HFF-Myc (cell line): ENCODE data around the gene TCHP.
A peak's percentile ranks its signal among the peaks of the same experiment; 100 is the strongest.

Experiments used
- DNase-seq: peaks from one replicate; pipeline ENCODE4 v3.0.0-alpha.2; 2011; ENCODE audit warnings: low read depth; ENCODE audit errors: extremely low read depth
- H3K4me3 ChIP-seq: replicated peaks from 2 replicates; pipeline ENCODE4 v1.5.1; 2011; ENCODE audit warnings: low read depth, mild to moderate bottlenecking, control low read depth, low read length
- CTCF ChIP-seq: IDR thresholded peaks from 2 replicates; pipeline ENCODE4 v1.5.1; 2012; ENCODE audit warnings: mild to moderate bottlenecking, low read depth, low read length, control low read depth; ENCODE audit errors: missing control alignments

The TCHP gene

GRCh38 chr12:109875572-109876131 lies 24.4 kb upstream of the TCHP start:
- no peak overlapping the region for H3K4me3 ChIP-seq
- no peak for TF ChIP-seq CTCF
- DNase-seq, result no peak

- H3K4me3 ChIP-seq, result no peak overlapping the region
- no peak for TF ChIP-seq CTCF
- no peak for DNase-seq
Measured at GRCh38 chr12:109876406-109876805, 23.7 kb upstream of the TCHP start.

- no peak overlapping the region for H3K4me3 ChIP-seq
- DNase-seq, result no peak
- TF ChIP-seq CTCF, result no peak
Measured at GRCh38 chr12:109877504-109878246, 22.4 kb upstream of the TCHP start.

- no peak for DNase-seq
- no peak for TF ChIP-seq CTCF
- H3K4me3 ChIP-seq, result no peak overlapping the region
Measured at GRCh38 chr12:109878247-109878625, 21.8 kb upstream of the TCHP start.

- H3K4me3 ChIP-seq, result peak overlapping the region; percentile 66
- no peak for DNase-seq
- TF ChIP-seq CTCF, result no peak
Measured at GRCh38 chr12:109878749-109879148, 21.3 kb upstream of the TCHP start.

- no peak for DNase-seq
- no peak for TF ChIP-seq CTCF
- peak overlapping the region; percentile 66 for H3K4me3 ChIP-seq
Measured at GRCh38 chr12:109879351-109880042, 20.6 kb upstream of the TCHP start.
